HepG2 (cell line): ENCODE results near the gene C1orf198. TPM values are rescaled to one million over a fixed set of nuclear protein-coding genes. Genes with fewer than 3 reads are reported as not detected.

Source experiments
- ATAC-seq: fragments of 200-7000 bp; cut with Tn5 transposase; 3 replicates; pipeline ENCODE4 v1.9.1; 2020; ENCODE audit warnings: mild to moderate bottlenecking, moderate library complexity
- BruUV-seq: library from RNA; stranded (reverse); fragments of 400-500 nt; replicated peaks from 2 replicates; lab custom pipeline; 2021; lab: Mats Ljungman, UMichigan
- CTCF ChIA-PET: fragments of 300-600 bp; formaldehyde crosslinking; extraction: SDS; loops from one replicate; lab custom pipeline; 2021; ENCODE audit warnings: low total read pairs, inconsistent platforms, low intra/inter-chr PET ratio; lab: Yijun Ruan, JAX
- POLR2A ChIA-PET: fragments of 350-600 bp; sonication (Branson Sonifier 250); formaldehyde crosslinking; loops from one replicate; lab custom pipeline; 2020; ENCODE audit warnings: antibody characterized with exemption, inconsistent platforms; lab: Yijun Ruan, JAX
- DNase-seq: peaks from one replicate; pipeline ENCODE4 v3.0.0-alpha.2; 2015; ENCODE audit warnings: low spot score
- FAIRE-seq: peaks from 3 replicates; lab custom pipeline; 2011; peaks lifted over from hg19 to GRCh38; lab: Jason Lieb, UNC
- H2AFZ ChIP-seq: one replicate; pipeline ENCODE4 v1.6.1; 2011; ENCODE audit warnings: low read length, inconsistent platforms
- H3K27ac ChIP-seq: fragments of 300-600 bp; 3 replicates; pipeline ENCODE4 v1.8.0; 2011; ENCODE audit warnings: mixed run types, mild to moderate bottlenecking, mixed read lengths, low read length, inconsistent platforms; ENCODE audit not compliant: insufficient read depth; ENCODE audit errors: extremely low read length
- H3K27me3 ChIP-seq, 2 experiments: fragments of 200-600 bp in 1 of 2; 2 replicates in 1 of 2; 3 replicates in 1 of 2; pipeline versions ENCODE4 v1.6.0 to v1.8.0; 2011; ENCODE audit warnings: low read length in 2 of 2, mild to moderate bottlenecking in 2 of 2, moderate library complexity in 2 of 2, inconsistent platforms in 1 of 2; ENCODE audit not compliant: insufficient read depth in 2 of 2, control insufficient read depth in 1 of 2
- H3K36me3 ChIP-seq, 2 experiments: fragments of 200-600 bp in 1 of 2; replicated peaks in 1 of 2; 2 replicates in 1 of 2; 3 replicates in 1 of 2; pipeline versions ENCODE4 v1.5.1 to v1.8.0; 2011; ENCODE audit warnings: low read length in 2 of 2, inconsistent platforms in 1 of 2; ENCODE audit not compliant: insufficient read depth in 2 of 2, control insufficient read depth in 1 of 2
- H3K4me1 ChIP-seq: 2 replicates; pipeline ENCODE4 v1.5.1; 2012; ENCODE audit warnings: low read length, inconsistent platforms; ENCODE audit not compliant: insufficient read depth
- H3K4me2 ChIP-seq: 2 replicates; pipeline ENCODE4 v1.6.0; 2011; ENCODE audit warnings: low read depth, low read length, inconsistent platforms
- H3K4me3 ChIP-seq, 3 experiments: fragments of 200-600 bp in 1 of 3; sonication (generic), shearing (Covaris generic) in 1 of 3; replicated peaks in 1 of 3; 2 replicates each; pipeline ENCODE4 v1.5.1; 2011 to 2016; ENCODE audit warnings: low read length in 3 of 3, inconsistent platforms in 2 of 3, low read depth in 2 of 3, mild to moderate bottlenecking in 2 of 3, control low read depth in 1 of 3, mixed read lengths in 1 of 3; ENCODE audit not compliant: insufficient read depth in 1 of 3
- H3K79me2 ChIP-seq: one replicate; pipeline ENCODE4 v1.6.1; 2011; ENCODE audit warnings: low read length, inconsistent platforms; ENCODE audit not compliant: insufficient read depth
- H3K9ac ChIP-seq: 2 replicates; pipeline ENCODE4 v1.6.0; 2011; ENCODE audit warnings: mild to moderate bottlenecking, low read depth, low read length, inconsistent platforms; ENCODE audit not compliant: insufficient read depth
- H3K9me3 ChIP-seq: 2 replicates; pipeline ENCODE4 v1.5.1; 2012; ENCODE audit warnings: mild to moderate bottlenecking, low read length
- H4K20me1 ChIP-seq: 2 replicates; pipeline ENCODE4 v1.6.0; 2011; ENCODE audit warnings: inconsistent platforms, mild to moderate bottlenecking, low read length, moderate library complexity; ENCODE audit not compliant: insufficient read depth
- AGO1 ChIP-seq: fragments of 200-400 bp; formaldehyde crosslinking; IDR thresholded peaks from 2 replicates; pipeline ENCODE4 v1.6.1; 2017; ENCODE audit warnings: mild to moderate bottlenecking, low read depth, low read length, moderate library complexity; ENCODE audit not compliant: poor library complexity, severe bottlenecking
- CHD4 ChIP-seq: fragments of 200-600 bp; sonication (generic); IDR thresholded peaks from 2 replicates; pipeline ENCODE4 v1.7.0; 2017; ENCODE audit warnings: mild to moderate bottlenecking, low read length, borderline replicate concordance
- CREB1 ChIP-seq, 2 experiments: fragments of 450-650 bp in 1 of 2; IDR thresholded peaks; 2 replicates each; pipeline ENCODE4 v1.6.1; 2016 to 2017; ENCODE audit warnings: control low read depth in 1 of 2, mild to moderate bottlenecking in 1 of 2, missing compliant biosample characterization in 1 of 2, missing genetic modification characterization in 1 of 2
- EP300 ChIP-seq, 3 experiments: sonication (generic) in 1 of 3; formaldehyde crosslinking in 1 of 3; IDR thresholded peaks; 2 replicates each; pipeline versions ENCODE4 v1.5.1 to v1.6.1; 2011 to 2020; ENCODE audit warnings: low read depth in 2 of 3, low read length in 2 of 3, borderline replicate concordance in 1 of 3, improper control_type of control experiment in 1 of 3, mild to moderate bottlenecking in 1 of 3, missing genetic modification reagents in 1 of 3, moderate library complexity in 1 of 3
- IRX3 ChIP-seq: sonication (generic); formaldehyde crosslinking; IDR thresholded peaks from 2 replicates; pipeline ENCODE4 v1.8.1; 2023; ENCODE audit warnings: mild to moderate bottlenecking, low read depth, missing genetic modification reagents, borderline replicate concordance
- KAT7 ChIP-seq: IDR thresholded peaks from 2 replicates; pipeline ENCODE4 v1.6.1; 2018; ENCODE audit warnings: borderline replicate concordance, missing compliant biosample characterization
- NCOA2 ChIP-seq: sonication (generic); formaldehyde crosslinking; IDR thresholded peaks from 2 replicates; pipeline ENCODE4 v1.8.0; 2022; ENCODE audit warnings: inconsistent platforms
- NR2F1 ChIP-seq, 2 experiments: fragments of 450-650 bp in 1 of 2; formaldehyde crosslinking in 1 of 2; IDR thresholded peaks; 2 replicates each; pipeline versions ENCODE4 v1.5.0 to v1.6.1; 2016 to 2020; ENCODE audit warnings: mild to moderate bottlenecking in 1 of 2, missing compliant biosample characterization in 1 of 2, missing genetic modification reagents in 1 of 2, moderate library complexity in 1 of 2
- RBM39 ChIP-seq: fragments of 200-400 bp; formaldehyde crosslinking; IDR thresholded peaks from one replicate; pipeline ENCODE4 v1.6.1; 2018; ENCODE audit warnings: antibody characterized with exemption, mild to moderate bottlenecking, low read depth, low read length; ENCODE audit not compliant: poor library complexity, severe bottlenecking
- RFX1 ChIP-seq: fragments of 450-650 bp; IDR thresholded peaks from 2 replicates; pipeline ENCODE4 v1.6.1; 2017
- SMAD3 ChIP-seq: sonication (generic); formaldehyde crosslinking; IDR thresholded peaks from 2 replicates; pipeline ENCODE4 v1.4.0; 2020; ENCODE audit warnings: missing genetic modification reagents
- SNRNP70 ChIP-seq: fragments of 200-400 bp; formaldehyde crosslinking; IDR thresholded peaks from 2 replicates; pipeline ENCODE4 v1.6.1; 2017; ENCODE audit warnings: mild to moderate bottlenecking, low read depth, low read length, moderate library complexity
- SP4 ChIP-seq: sonication (generic); formaldehyde crosslinking; IDR thresholded peaks from 2 replicates; pipeline ENCODE4 v1.8.1; 2023; ENCODE audit warnings: mild to moderate bottlenecking, missing genetic modification reagents
- TBL1XR1 ChIP-seq: fragments of 150-350 bp; IDR thresholded peaks from 2 replicates; pipeline ENCODE4 v1.6.1; 2014; ENCODE audit warnings: borderline replicate concordance, low read length; ENCODE audit not compliant: partially characterized antibody
- ZNF3 ChIP-seq: IDR thresholded peaks from 2 replicates; pipeline ENCODE4 v1.7.0; 2017; ENCODE audit warnings: inconsistent platforms
- ZNF501 ChIP-seq: sonication (generic); formaldehyde crosslinking; IDR thresholded peaks from 2 replicates; pipeline ENCODE4 v1.5.1; 2020; ENCODE audit warnings: mild to moderate bottlenecking, moderate library complexity, missing genetic modification reagents
- ZNF776 ChIP-seq: sonication (generic); formaldehyde crosslinking; IDR thresholded peaks from 2 replicates; pipeline ENCODE4 v1.4.0; 2020; ENCODE audit warnings: mild to moderate bottlenecking, missing genetic modification reagents
- WGBS: methylation state at CpG from one replicate; pipeline ENCODE4 v1.1.6; 2017; ENCODE audit warnings: low lambda C conversion rate; 5-methylcytosine and 5-hydroxymethylcytosine counted together
- in situ Hi-C: cut with HindIII; loops from 2 replicates; pipeline ENCODE4 v1.10.0; 2017; ENCODE audit warnings: low pct_unique_long_range_greater_than_20kb; ENCODE audit not compliant: extremely low pct_ligation_motif_present
- intact Hi-C: fragments of 100-400 bp; cut with micrococcal nuclease; formaldehyde crosslinking; loops from one replicate; pipeline ENCODE4 v1.10.0; 2022; ENCODE audit not compliant: unreplicated experiment
- polyA plus RNA-seq, 8 experiments: library from polyadenylated mRNA; depleted of rRNA in 3 of 8; stranded (reverse) in 7 of 8; unstranded in 1 of 8; fragments of >200 nt; fragmentation: Illumina TruSeq in 4 of 8; extraction: Trizol in 4 of 8; gene quantifications; 2 replicates each; pipeline versions ENCODE4 v1.2.1 to v1.2.3, GENCODE V29; 2011 to 2016; ENCODE audit warnings: low read depth in 4 of 8, missing spikeins in 1 of 8, mixed read lengths in 1 of 8; ENCODE audit not compliant: insufficient read depth in 1 of 8
- total RNA-seq, 5 experiments: library from RNA; depleted of rRNA; stranded (reverse); fragments of >200 nt; fragmentation: Illumina TruSeq; extraction: Trizol; gene quantifications; 2 replicates each; pipeline ENCODE4 v1.2.3, GENCODE V29; 2016; ENCODE audit warnings: low read depth in 1 of 5
- TF ChIP-seq, protein P1 (sequence below): sonication (generic); formaldehyde crosslinking; IDR thresholded peaks from 2 replicates; pipeline ENCODE4 v1.4.0; 2020; ENCODE audit warnings: missing genetic modification reagents, low read depth, mild to moderate bottlenecking, borderline replicate concordance
- TF ChIP-seq, protein P2 (sequence below): sonication (generic); formaldehyde crosslinking; IDR thresholded peaks from 2 replicates; pipeline ENCODE4 v1.5.0; 2020; ENCODE audit warnings: mild to moderate bottlenecking, missing genetic modification reagents

C1orf198 gene
- total and polyA plus RNA-seq, 2 of the 13 experiments (the other 11 are each of a cell fraction or from before 2014, with no cell fraction given): 12.7 to 13.4 TPM

DNA sequence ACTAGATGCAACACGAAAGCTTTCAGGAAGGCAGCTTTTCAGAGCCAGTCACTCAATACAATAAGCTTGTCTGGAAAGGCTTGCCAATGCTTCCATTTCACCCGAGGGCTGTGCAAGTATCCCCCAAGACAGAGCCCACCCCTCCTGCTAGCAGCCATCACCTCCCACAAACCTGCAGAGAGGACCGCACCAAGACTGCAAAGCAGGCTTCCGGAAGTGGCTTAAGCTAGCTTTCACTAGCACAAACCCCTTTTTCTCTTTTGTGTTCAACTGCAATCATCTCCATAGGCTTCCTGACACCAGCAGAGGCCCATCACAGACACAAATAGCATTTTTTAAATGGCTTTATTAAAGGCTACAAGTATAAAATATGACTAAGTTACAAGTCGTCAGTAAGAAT lies 31.5 kb downstream of the C1orf198 start:
- no peak overlapping the region for H3K4me2 ChIP-seq
- no peak overlapping the region for H3K9ac ChIP-seq
- DNase-seq: no peak
- no peaks in the 10 kb centered on the region for H3K79me2 ChIP-seq
- H2AFZ ChIP-seq: no peak overlapping the region
- TF ChIP-seq RBM39 (no peak), ZNF776 (CRISPR knock-in tag) (no peak), IRX3 (no peak), SNRNP70 (no peak), CHD4 (no peak), SMAD3 (CRISPR knock-in tag) (no peak), ZNF3 (CRISPR knock-in tag) (no peak), SP4 (CRISPR knock-in tag) (no peak), KAT7 (CRISPR knock-in tag) (no peak), NCOA2 (CRISPR knock-in tag) (no peak), RFX1 (no peak), TBL1XR1 (no peak), AGO1 (no peak), ZNF501 (no peak), NR2F1 (CRISPR knock-in tag; IDR thresholded peaks at IDR 0.05) (no peak), CREB1 (IDR thresholded peaks at IDR 0.05) (no peak), CREB1 (CRISPR knock-in tag; IDR thresholded peaks at IDR 0.05) (no peak), EP300 (IDR thresholded peaks at IDR 0.05; ENCODE audit: low read depth in 2 of 2, low read length in 2 of 2) (no peak), EP300 (CRISPR knock-in tag; IDR thresholded peaks at IDR 0.05; ENCODE audit: borderline replicate concordance) (no peak)
- TF ChIP-seq, protein P1, sequence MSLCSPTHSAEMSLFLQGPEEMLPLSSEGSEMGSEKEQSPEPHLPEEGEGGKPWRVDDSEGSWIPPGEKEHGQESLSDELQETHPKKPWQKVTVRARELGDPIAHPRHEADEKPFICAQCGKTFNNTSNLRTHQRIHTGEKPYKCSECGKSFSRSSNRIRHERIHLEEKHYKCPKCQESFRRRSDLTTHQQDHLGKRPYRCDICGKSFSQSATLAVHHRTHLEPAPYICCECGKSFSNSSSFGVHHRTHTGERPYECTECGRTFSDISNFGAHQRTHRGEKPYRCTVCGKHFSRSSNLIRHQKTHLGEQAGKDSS (CRISPR knock-in tag): no peak
- TF ChIP-seq, protein P2, sequence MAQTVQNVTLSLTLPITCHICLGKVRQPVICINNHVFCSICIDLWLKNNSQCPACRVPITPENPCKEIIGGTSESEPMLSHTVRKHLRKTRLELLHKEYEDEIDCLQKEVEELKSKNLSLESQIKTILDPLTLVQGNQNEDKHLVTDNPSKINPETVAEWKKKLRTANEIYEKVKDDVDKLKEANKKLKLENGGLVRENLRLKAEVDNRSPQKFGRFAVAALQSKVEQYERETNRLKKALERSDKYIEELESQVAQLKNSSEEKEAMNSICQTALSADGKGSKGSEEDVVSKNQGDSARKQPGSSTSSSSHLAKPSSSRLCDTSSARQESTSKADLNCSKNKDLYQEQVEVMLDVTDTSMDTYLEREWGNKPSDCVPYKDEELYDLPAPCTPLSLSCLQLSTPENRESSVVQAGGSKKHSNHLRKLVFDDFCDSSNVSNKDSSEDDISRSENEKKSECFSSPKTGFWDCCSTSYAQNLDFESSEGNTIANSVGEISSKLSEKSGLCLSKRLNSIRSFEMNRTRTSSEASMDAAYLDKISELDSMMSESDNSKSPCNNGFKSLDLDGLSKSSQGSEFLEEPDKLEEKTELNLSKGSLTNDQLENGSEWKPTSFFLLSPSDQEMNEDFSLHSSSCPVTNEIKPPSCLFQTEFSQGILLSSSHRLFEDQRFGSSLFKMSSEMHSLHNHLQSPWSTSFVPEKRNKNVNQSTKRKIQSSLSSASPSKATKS (CRISPR knock-in tag): no peak
- no peaks in the 10 kb centered on the region for H4K20me1 ChIP-seq
- in situ Hi-C loops (no loop called here), intact Hi-C loops (no loop called here)
- H3K4me1 ChIP-seq: no peaks in the 10 kb centered on the region
- no peaks in the 10 kb centered on the region for H3K27me3 ChIP-seq
- no peaks in the 10 kb centered on the region for H3K9me3 ChIP-seq
- no peak for ATAC-seq
- H3K27ac ChIP-seq: no peak overlapping the region
- POLR2A ChIA-PET: no interaction called here
- CTCF ChIA-PET: no interaction called here
- H3K4me3 ChIP-seq: no peak overlapping the region
- peaks cover 6 to 30% of the 10 kb centered on the region in 2 experiments; a peak in 4 of 5 replicates for H3K36me3 ChIP-seq
- no TSS peak for BruUV-seq
- FAIRE-seq: no peak
- 94% methylated on average over 5 of the region's 5 CpGs for WGBS
